COLO829 (cell line): ENCODE results near the gene LHFPL3.
A peak's percentile ranks its signal among the peaks of the same experiment; 100 is the strongest.
"Not testable (repeated sequence)": the region's sequence is repeated elsewhere in the genome, so short reads cannot be mapped to it uniquely, and the experiment has no call there.

Source experiments
- DNase-seq: peaks from one replicate; pipeline ENCODE4 v3.0.0; 2012; ENCODE audit warnings: low spot score

LHFPL3 gene

GRCh38 chr7:104898434-104898833 lies 570.0 kb downstream of the LHFPL3 start:
- DNase-seq = no peak

GRCh38 chr7:104900525-104901239 lies 572.3 kb downstream of the LHFPL3 start:
- peak; percentile 99 for DNase-seq

DNA sequence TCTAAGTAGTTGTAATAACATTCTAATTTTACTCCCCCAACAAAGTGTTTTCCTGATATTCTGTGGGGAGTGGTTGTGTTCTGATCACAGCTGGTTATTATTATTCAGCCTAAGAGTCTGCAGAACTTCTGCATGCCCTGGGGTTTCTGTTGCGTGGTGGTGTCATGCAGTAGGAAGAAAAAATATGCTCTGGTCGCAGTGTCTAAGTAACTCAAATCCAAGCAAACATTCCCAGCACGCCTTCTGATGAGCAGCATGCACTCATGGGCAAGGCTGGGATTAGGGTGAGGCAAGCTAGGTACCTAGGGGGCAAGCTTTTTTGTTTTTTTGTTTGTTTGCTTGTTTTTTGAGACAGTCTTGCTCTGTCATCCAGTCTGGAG lies 572.8 kb downstream of the LHFPL3 start:
- no peak for DNase-seq

DNA sequence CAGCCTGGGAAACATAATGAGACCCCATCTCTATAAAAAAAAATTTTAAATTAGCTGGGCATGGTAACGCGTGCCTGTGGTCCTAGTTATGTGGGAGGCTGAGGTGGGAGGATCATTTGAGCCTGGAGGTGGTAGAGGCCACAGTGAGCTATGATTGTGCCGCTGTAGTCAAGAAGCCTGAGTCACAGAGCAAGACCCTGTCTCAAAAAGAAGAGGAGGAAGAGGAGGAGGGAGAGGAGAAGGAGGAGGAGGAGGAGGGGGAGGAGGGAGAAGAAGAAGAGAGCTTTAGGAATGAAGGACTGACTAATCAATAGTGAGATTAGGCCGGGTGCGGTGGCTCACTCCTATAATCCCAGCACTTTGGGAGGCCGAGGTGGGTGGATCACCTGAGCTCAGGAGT lies 573.8 kb downstream of the LHFPL3 start:
- no peak for DNase-seq

DNA sequence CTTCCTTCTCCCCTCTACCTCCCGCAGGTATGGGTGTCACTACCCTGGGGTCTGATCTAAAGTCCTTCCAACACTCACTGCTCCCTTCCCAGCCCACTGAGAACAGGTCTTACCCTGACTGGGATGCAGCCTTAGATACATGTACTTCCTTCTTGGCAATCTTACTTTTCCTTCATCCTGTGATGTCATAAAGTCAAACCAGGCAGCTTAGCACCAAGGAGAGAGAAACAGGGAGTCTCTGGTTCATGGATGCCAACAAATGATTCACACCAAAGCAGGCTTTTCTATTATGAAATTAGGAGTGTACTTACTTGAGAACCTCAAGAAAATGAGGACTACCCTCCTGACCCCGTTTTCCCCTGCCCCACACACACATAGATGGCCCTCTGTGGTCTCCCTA lies 574.6 kb downstream of the LHFPL3 start:
- no peak for DNase-seq

GRCh38 chr7:104903846-104904245 lies 575.4 kb downstream of the LHFPL3 start:
- peak; percentile 87 for DNase-seq

- DNase-seq = no peak
Measured at GRCh38 chr7:104906032-104906431, 577.6 kb downstream of the LHFPL3 start.

GRCh38 chr7:104906556-104906955 lies 578.2 kb downstream of the LHFPL3 start:
- DNase-seq = no peak

- DNase-seq = no peak
Measured at GRCh38 chr7:104908636-104909035, 580.2 kb downstream of the LHFPL3 start.

DNA sequence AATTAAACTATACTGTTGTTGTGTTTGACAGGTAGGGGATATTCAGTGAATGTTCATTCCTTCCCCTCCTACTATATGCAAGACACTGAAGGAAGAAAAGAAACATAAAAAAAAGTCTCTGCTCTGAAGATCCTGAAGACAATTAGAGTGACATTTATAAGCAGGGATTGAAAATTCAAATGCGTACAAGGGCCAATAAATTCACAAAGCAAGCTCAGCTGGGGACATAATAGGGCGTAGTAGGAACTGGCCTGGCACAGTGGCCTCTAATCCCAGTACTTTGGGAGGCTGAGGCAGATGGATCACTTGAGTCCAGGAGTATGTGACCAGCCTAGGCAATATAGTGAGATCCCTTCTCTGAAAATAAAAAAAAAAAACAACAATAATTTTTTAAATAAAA lies 580.7 kb downstream of the LHFPL3 start:
- no peak for DNase-seq

GRCh38 chr7:104914421-104914820 lies 586.0 kb downstream of the LHFPL3 start:
- no peak for DNase-seq

GRCh38 chr7:104921596-104921995 lies 593.2 kb downstream of the LHFPL3 start:
- no peak for DNase-seq

- no peak for DNase-seq
Measured at GRCh38 chr7:104922182-104923009, 594.0 kb downstream of the LHFPL3 start.

- DNase-seq = peak; percentile 92
Measured at GRCh38 chr7:104923010-104923421, 594.6 kb downstream of the LHFPL3 start.

- DNase-seq = not testable (repeated sequence)
Measured at GRCh38 chr7:104926189-104926588, 597.8 kb downstream of the LHFPL3 start.

DNA sequence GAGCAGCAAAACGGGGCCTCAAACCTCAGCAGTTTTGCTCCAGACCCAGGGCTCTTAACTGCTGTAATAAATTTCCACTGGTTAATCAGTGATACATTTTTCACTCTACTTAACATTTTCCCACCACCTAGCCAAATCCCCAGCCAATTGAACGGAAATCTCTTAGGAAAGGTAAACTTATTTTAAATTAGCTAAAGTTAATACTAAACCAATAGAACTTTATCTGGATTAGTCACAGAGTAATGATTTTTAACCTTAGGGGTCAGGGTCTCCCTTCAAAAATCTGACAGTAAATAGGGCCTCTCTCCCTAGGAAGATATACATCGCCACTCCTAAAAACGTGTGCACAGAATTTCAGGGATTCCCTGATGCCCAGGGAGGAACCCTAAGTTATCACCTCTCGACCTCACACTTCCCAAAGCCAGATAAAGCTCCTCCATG lies 598.2 kb downstream of the LHFPL3 start:
- no peak for DNase-seq

- no peak for DNase-seq
Measured at GRCh38 chr7:104927055-104927454, 598.7 kb downstream of the LHFPL3 start.

DNA sequence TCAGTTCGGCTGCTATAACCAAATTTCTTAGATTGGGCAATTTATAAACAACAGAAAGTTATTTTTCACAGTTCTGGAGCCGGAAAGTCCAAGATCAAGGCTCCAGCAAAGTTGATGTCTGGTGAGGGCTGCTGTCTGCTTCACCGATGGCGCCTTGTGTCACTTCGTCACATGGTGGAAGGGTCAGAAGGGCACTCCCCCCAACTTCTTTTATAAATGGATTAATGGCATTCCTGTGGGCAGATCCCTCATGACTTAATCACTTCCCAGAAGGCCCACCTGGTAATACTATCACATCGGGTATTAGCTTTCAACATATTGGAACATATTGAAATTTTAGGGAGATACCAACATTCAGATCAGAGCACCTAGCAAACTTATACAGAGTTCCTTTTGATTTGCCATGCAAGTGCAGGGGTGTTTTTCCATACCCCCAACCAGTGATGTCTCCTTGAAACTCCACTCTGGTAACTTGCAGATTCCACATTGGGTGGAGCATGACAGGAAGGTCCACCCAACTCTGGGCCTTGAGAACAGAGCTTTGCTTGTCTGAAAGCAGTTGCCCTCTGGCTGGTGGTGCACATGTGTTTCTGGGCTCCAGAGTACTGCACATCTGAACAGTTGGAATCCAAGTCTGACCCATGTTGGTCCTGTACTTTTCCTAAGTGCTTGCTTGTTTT lies 600.5 kb downstream of the LHFPL3 start:
- peak; percentile 90 for DNase-seq

DNA sequence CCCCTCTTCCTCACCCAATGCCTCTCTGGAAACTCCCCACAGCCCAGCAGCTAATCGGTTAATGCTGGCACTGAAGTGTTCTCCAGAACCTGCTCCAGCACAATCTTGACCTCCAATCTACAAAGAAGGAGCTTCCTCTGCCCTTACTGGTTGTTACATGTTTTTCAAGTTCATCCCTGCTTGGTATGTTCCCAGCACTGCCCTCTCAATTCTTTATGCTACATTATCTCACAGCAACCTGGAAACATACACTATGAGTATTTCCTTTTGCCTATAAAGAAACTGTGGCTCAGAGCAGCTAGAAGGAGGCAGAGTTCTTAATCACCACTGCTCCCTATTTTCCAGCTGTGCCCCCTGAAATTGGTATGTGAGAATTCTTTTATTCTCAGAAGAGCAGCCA lies 601.5 kb downstream of the LHFPL3 start:
- DNase-seq = no peak

DNA sequence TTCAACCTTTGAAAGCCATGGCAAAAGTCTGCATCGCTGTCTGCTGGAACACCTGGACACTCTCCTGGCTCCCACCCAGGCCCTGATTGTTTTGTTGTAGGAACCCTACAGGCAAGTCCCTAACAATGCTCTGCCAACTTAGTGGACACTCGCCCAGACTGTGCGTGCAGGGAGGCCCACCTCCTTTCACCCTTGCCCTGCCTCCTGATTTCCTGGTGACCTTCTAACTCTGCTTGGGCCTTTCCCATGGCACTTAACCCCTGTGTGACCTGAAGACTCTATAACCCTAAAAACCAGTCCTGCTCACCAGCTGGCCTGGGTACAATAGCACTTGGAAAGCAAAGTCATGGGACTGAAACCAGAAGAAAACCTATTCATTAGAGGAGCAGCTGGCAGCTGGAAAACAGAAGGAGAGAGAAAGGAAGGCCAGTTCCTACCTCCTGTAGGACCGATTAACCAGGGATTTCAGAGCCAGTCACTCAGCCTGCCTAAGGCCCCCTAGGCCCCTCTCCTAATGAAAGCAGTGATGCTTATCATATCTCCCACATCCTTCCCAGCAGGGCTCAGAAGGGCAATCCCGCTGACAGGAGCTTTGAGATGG lies 602.9 kb downstream of the LHFPL3 start:
- peak; percentile 69 for DNase-seq

- no peak for DNase-seq
Measured at GRCh38 chr7:104933022-104933421, 604.6 kb downstream of the LHFPL3 start.

DNA sequence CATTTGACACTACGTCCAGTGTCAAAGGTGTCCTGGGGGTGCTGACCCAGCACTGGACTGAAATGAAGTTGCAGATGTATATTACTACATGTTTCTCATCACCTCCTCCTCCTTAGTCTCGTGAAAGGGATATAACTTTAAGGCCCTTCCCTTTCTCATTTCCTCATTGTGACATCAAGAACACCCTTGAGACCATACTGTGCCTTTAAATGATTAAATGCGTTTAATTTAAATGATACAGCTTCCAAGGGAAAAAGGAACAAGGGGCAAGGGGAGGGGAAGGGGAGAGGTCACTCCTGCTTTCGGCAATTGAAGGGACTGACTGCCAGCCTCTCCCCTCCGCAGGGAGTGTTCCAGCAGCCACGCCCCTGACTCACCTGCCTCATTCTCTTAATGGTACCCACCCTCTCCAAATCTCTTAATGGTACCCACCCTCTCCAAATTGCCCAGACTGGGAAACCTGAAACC lies 605.2 kb downstream of the LHFPL3 start:
- DNase-seq = no peak
